Right lobe of liver (tissue), 6 donors: ENCODE measurements around the gene MCM3AP. TPM values are rescaled to one million over a fixed set of nuclear protein-coding genes. Genes with fewer than 3 reads are reported as not detected.

ENCODE experiments used
- ATAC-seq, 4 donors: fragments of 200-7000 bp; cut with Tn5 transposase; one replicate each; pipeline ENCODE4 v1.9.1; 2020; ENCODE audit warnings: mild to moderate bottlenecking in 4 of 4, moderate library complexity in 4 of 4
- DNase-seq, 3 donors: peaks; one replicate each; pipeline ENCODE4 v3.0.0-alpha.2; 2020
- H3K27ac ChIP-seq, 3 donors: fragments of 200-600 bp; one replicate each; pipeline ENCODE4 v1.8.0; 2022
- H3K27me3 ChIP-seq, 2 donors: fragments of 200-600 bp; one replicate each; pipeline ENCODE4 v1.8.0; 2022
- H3K36me3 ChIP-seq, 4 donors: fragments of 200-600 bp; sonication (generic) in 1 of 4; one replicate each; pipeline versions ENCODE4 v1.5.1 to v1.8.0; 2017 to 2022; ENCODE audit warnings: control low read depth in 1 of 4
- H3K4me1 ChIP-seq, 4 donors: fragments of 200-600 bp; sonication (generic) in 1 of 4; one replicate each; pipeline versions ENCODE4 v1.5.1 to v1.8.0; 2017 to 2022; ENCODE audit warnings: control low read depth in 1 of 4
- H3K4me3 ChIP-seq, 3 donors: fragments of 200-600 bp; one replicate each; pipeline ENCODE4 v1.8.0; 2022
- H3K9me3 ChIP-seq, 4 donors: fragments of 200-600 bp; sonication (generic) in 1 of 4; one replicate each; pipeline versions ENCODE4 v1.5.1 to v1.8.0; 2017 to 2022; ENCODE audit warnings: control low read depth in 1 of 4
- POLR2A ChIP-seq: fragments of 450-650 bp; IDR thresholded peaks from one replicate; pipeline ENCODE4 v1.6.1; 2017; ENCODE audit warnings: antibody characterized with exemption, mild to moderate bottlenecking
- WGBS: methylation state at CpG from one replicate; pipeline ENCODE4 v1.1.6; 2018; ENCODE audit warnings: low coverage, low lambda C conversion rate; ENCODE audit not compliant: insufficient coverage; ENCODE audit errors: missing lambda C conversion rate; 5-methylcytosine and 5-hydroxymethylcytosine counted together
- intact Hi-C, 2 donors: fragments of 100-400 bp; cut with DNase I; formaldehyde crosslinking; loops; one replicate each; pipeline versions ENCODE4 v1.11.2 to v1.14.1; 2022
- total RNA-seq, 6 experiments: library from RNA; depleted of rRNA in 2 of 6; stranded (reverse); fragments of >200 nt in 2 of 6; fragmentation: NEBNext Ultra II Directional in 3 of 6; extraction: Animal tissue kit (Norgen Biotek cat#: 25700) in 3 of 6; gene quantifications; one replicate each; pipeline versions ENCODE4 v1.1.0 to v1.2.4, GENCODE V29; 2016 to 2023
- TF ChIP-seq, protein P1 (sequence below), 4 donors: fragments of 200-600 bp in 3 of 4; fragments of 450-650 bp in 1 of 4; IDR thresholded peaks; one replicate each; pipeline versions ENCODE4 v1.5.1 to v1.8.0; 2016 to 2022; ENCODE audit warnings: antibody characterized with exemption in 4 of 4, mild to moderate bottlenecking in 2 of 4
- donor health status: DM: no; HTN: yes; CAD: no.
- donor health status: DM: no; HTN: no; CAD: no.
- donor health status: DM: no; HTN: no; CAD: no.
- donor health status: DM: no; HTN: yes; CAD: no.
- donor health status: DM: no; HTN: yes; CAD: no.

Gene MCM3AP
- total RNA-seq, 6 experiments from 2014 or later, result 34.4 to 44.6 (median 40.7) TPM

DNA sequence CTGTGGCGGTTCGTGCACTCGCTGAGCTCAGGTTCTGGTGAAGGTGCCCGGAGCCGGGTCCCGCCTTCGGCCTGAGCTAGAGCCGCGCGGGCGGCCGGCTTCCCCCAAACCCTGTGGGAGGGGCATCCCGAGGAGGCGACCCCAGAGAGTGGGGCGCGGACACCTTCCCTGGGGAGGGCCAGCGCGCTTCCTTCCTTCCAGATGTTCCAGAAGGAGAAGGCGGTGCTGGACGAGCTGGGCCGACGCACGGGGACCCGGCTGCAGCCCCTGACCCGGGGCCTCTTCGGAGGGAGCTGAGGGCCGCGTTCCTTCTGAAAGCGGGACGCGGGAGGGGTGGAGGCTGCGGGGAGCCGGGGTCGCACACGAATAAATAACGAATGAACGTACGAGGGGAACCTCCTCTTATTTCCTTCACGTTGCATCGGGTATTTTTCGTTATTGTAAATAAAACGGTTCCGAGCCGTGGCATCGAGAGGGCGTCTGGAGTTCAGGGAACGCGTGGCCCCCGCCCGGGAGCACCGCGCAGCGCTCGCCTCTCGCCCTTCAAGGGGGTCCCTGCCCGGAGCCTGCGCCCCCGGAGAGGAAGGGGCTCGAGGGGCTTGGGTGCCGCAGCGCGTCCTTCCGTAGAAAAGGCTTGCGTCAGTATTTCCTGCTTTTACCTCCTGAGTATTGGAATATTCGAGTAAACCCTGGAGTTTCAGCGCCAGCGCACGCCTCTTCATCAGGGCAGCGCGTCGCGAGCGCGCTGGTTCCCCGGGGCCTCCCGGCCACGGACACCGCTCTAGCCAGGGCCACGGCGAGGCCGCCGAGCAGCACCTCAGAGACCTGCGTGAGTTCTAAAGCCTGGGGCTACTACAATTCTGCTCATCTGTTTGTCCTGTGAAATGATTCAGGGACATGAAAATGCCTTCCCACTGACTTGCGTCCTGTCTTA lies 12.2 kb upstream of the MCM3AP start:
- Histone ChIP-seq H3K9me3 (no peaks in the 10 kb centered on the region), H3K4me1 (peaks cover 0 to 4% (median 0%) of the 10 kb centered on the region in 4 donors), H3K4me3 (peak overlapping the region; percentile 20 to 38 (median 27)), H3K27ac (peak overlapping the region in 1 of 3 donors; percentile 14), H3K27me3 (no peaks in the 10 kb centered on the region), H3K36me3 (no peaks in the 10 kb centered on the region)
- intact Hi-C loops, result no loop called here
- ATAC-seq (peak; percentile 44 to 65 (median 52)), DNase-seq (peak in 1 of 3 donors; percentile 39)
- TF ChIP-seq POLR2A, result no peak
- TF ChIP-seq, protein P1, sequence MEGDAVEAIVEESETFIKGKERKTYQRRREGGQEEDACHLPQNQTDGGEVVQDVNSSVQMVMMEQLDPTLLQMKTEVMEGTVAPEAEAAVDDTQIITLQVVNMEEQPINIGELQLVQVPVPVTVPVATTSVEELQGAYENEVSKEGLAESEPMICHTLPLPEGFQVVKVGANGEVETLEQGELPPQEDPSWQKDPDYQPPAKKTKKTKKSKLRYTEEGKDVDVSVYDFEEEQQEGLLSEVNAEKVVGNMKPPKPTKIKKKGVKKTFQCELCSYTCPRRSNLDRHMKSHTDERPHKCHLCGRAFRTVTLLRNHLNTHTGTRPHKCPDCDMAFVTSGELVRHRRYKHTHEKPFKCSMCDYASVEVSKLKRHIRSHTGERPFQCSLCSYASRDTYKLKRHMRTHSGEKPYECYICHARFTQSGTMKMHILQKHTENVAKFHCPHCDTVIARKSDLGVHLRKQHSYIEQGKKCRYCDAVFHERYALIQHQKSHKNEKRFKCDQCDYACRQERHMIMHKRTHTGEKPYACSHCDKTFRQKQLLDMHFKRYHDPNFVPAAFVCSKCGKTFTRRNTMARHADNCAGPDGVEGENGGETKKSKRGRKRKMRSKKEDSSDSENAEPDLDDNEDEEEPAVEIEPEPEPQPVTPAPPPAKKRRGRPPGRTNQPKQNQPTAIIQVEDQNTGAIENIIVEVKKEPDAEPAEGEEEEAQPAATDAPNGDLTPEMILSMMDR (IDR thresholded peaks at IDR 0.05), result no peak
- 7% methylated on average over 36 of the region's 84 CpGs for WGBS

DNA sequence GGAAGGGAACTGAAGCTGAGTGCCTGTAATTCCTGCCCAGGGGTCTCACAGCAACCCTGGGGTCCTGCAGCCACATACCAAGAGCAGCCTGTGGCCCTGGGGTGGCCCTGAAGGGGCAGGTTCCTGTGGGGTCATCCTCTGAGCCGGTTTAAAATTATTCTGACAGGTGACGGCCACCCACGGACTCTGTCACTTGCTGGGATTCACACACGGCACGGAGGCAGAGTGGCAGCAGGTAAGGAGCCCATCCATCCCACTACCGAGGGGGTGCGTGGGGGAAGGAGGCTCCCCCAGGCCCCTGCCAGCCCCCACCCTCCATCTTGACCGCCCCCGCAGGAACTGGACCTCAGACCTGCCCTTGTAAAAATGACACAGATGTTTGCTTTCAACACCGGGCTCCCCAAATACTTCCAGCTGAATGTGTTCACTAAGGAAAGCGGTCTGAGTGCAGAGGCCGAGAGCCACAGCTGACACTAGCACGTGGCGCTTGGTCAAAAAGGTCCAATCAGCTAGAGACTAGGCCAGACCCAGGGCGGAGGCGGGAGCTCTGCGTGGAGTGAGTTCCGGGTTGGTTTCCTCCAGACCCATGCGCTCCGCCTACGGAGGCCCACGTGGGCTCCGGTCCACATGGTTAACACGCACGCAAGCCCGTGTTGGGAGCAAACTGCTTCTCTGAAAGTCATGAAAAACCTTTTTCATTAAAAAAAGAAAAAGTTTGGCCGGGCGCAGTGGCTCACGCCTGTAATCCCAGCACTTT lies 10.8 kb upstream of the MCM3AP start:
- no peak for TF ChIP-seq POLR2A
- TF ChIP-seq, protein P1 (IDR thresholded peaks at IDR 0.05), result no peak
- H3K4me1 ChIP-seq, result peaks cover 0 to 4% (median 0%) of the 10 kb centered on the region in 4 donors
- intact Hi-C loops, result no loop called here
- no peak overlapping the region for H3K27ac ChIP-seq
- no peaks in the 10 kb centered on the region for H3K9me3 ChIP-seq
- H3K27me3 ChIP-seq, result no peaks in the 10 kb centered on the region
- ATAC-seq, result peak; percentile 88 to 94 (median 92)
- peak; percentile 75 to 79 (median 76) for DNase-seq
- H3K4me3 ChIP-seq, result no peak overlapping the region
- 66% methylated on average over 8 of the region's 29 CpGs for WGBS
- no peaks in the 10 kb centered on the region for H3K36me3 ChIP-seq

DNA sequence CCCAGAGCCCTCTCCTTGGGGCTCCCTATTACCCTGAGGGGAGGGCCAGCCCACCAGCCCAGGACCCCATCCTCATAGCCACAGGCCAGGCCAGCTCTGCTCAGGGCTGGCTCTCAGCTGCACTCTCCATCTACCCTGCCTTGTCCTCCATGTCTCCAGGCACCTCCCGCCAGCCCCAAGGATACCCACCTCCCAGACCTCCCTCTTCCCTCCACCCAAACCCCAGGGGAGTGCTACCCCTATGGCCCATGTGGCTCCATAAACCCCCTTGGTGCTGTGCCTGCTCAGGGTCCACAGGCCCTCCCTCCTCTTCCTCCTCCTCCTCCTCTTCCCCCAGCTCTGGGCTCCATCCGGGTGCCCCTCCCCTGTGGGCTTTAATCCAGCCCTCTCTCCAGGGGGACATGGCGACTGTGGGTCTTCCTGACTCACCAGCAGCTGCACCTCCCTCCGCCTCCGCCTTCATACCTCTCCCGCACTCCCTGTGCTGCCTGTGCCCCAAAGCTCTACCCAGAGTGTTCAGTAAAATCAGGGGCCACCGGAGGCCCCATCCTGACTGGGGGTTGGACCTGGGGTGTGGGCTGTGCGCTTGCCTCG lies 9.9 kb upstream of the MCM3AP start:
- Histone ChIP-seq H3K4me1 (peaks cover 0 to 4% (median 0%) of the 10 kb centered on the region in 4 donors), H3K9me3 (no peaks in the 10 kb centered on the region), H3K27me3 (no peaks in the 10 kb centered on the region), H3K4me3 (no peak overlapping the region), H3K27ac (no peak overlapping the region), H3K36me3 (no peaks in the 10 kb centered on the region)
- WGBS, result 45% methylated on average over 2 of the region's 9 CpGs
- ATAC-seq (no peak), DNase-seq (no peak)
- TF ChIP-seq POLR2A, result no peak
- TF ChIP-seq, protein P1 (IDR thresholded peaks at IDR 0.05), result no peak
- intact Hi-C loops, result no loop called here

DNA sequence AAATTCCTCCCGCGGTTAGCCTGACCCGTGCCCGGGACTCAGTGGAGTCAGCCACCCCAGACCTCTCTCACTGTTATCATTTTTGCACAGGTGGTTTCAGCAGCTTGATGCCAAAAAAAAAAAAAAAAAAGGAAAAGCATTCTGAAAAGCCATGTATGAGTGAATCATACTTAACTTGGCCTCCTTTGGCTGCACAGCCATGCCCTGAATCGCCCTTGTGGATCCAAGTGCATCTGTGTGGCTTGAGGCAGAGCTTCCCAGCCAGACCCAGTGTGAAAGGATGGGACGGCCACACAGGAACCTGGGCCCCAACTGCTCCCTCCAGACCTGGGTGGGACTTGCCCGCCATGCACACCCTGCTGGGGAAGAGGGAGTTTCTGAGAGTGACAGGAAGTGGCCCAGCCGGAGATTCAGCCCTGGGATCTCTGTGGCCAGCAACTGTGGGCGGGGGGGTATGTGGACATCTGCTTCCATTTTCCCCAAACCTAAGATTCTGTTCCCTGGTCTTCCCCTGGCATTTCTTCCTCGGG lies 9.3 kb upstream of the MCM3AP start:
- TF ChIP-seq, protein P1 (IDR thresholded peaks at IDR 0.05), result no peak
- TF ChIP-seq POLR2A, result no peak
- no peak overlapping the region for H3K27ac ChIP-seq
- ATAC-seq, result peak in 1 of 4 donors; percentile 5
- no peak for DNase-seq
- H3K27me3 ChIP-seq, result no peaks in the 10 kb centered on the region
- no peaks in the 10 kb centered on the region for H3K36me3 ChIP-seq
- no peak overlapping the region for H3K4me3 ChIP-seq
- intact Hi-C loops, result no loop called here
- H3K9me3 ChIP-seq, result no peaks in the 10 kb centered on the region
- peaks cover 0 to 4% (median 0%) of the 10 kb centered on the region in 4 donors for H3K4me1 ChIP-seq
- WGBS, result 69% methylated on average over 8 of the region's 10 CpGs
